ENCODE measurements around the gene KCNJ16. TPM values are rescaled to one million over a fixed set of nuclear protein-coding genes. Genes with fewer than 3 reads are reported as not detected.

Gene KCNJ16
- total and polyA plus RNA-seq, 4 donors: 0.35 to 4.0 (median 1.3) TPM

GRCh38 chr17:70053241-70054234 is 21.5 kb upstream of the KCNJ16 start:
- Histone ChIP-seq H3K4me1 (ENCODE audit: control insufficient read depth in 5 of 5, insufficient read depth in 5 of 5, low read length in 5 of 5) (peaks cover 0 to 11% (median 0%) of the 10 kb centered on the region in 5 donors), H3K9me3 (ENCODE audit: control insufficient read depth in 4 of 4, insufficient read depth in 3 of 4, low read length in 3 of 4) (no peaks in the 10 kb centered on the region), H3K9ac (ENCODE audit: insufficient read depth in 1 of 2, low read length in 2 of 2) (peak overlapping the region in 1 of 2 donors; percentile 46), H3K27ac (ENCODE audit: low read depth in 1 of 2, low read length in 1 of 2) (no peak overlapping the region), H3K27me3 (ENCODE audit: control insufficient read depth in 3 of 3, insufficient read depth in 3 of 3, low read length in 2 of 3) (peaks cover 0 to 2% (median 0%) of the 10 kb centered on the region in 3 donors), H3K4me3 (no peak overlapping the region), H3K36me3 (ENCODE audit: control insufficient read depth in 4 of 4, insufficient read depth in 4 of 4, low read length in 4 of 4) (no peaks in the 10 kb centered on the region)
- no peak for ATAC-seq (ENCODE audit: insufficient read depth, low FRiP score)
- no peak for TF ChIP-seq CTCF (IDR thresholded peaks at IDR 0.05; ENCODE audit: control extremely low read depth, extremely low read depth)
- DNase-seq: peak in 2 of 3 donors; percentile 47 to 56
- 46 to 65% methylated on average over 13 of the region's 13 CpGs for WGBS, 2 donors

GRCh38 chr17:70055000-70055399 is 20.0 kb upstream of the KCNJ16 start:
- Histone ChIP-seq H3K9me3 (ENCODE audit: control insufficient read depth in 4 of 4, insufficient read depth in 3 of 4, low read length in 3 of 4) (no peaks in the 10 kb centered on the region), H3K9ac (ENCODE audit: insufficient read depth in 1 of 2, low read length in 2 of 2) (no peak overlapping the region), H3K27me3 (ENCODE audit: control insufficient read depth in 3 of 3, insufficient read depth in 3 of 3, low read length in 2 of 3) (peaks cover 0 to 2% (median 0%) of the 10 kb centered on the region in 3 donors), H3K4me1 (ENCODE audit: control insufficient read depth in 5 of 5, insufficient read depth in 5 of 5, low read length in 5 of 5) (peaks cover 0 to 11% (median 5%) of the 10 kb centered on the region in 5 donors), H3K4me3 (no peak overlapping the region), H3K36me3 (ENCODE audit: control insufficient read depth in 4 of 4, insufficient read depth in 4 of 4, low read length in 4 of 4) (no peaks in the 10 kb centered on the region), H3K27ac (ENCODE audit: low read depth in 1 of 2, low read length in 1 of 2) (no peak overlapping the region)
- TF ChIP-seq CTCF (IDR thresholded peaks at IDR 0.05; ENCODE audit: control extremely low read depth, extremely low read depth): no peak
- peak in 1 of 3 donors; percentile 52 for DNase-seq
- WGBS, 2 donors: 63 to 73% methylated on average over 4 of the region's 4 CpGs
- ATAC-seq (ENCODE audit: insufficient read depth, low FRiP score): no peak

- H3K27me3 ChIP-seq (ENCODE audit: control insufficient read depth in 3 of 3, insufficient read depth in 3 of 3, low read length in 2 of 3): peaks cover 0 to 2% (median 0%) of the 10 kb centered on the region in 3 donors
- no peak overlapping the region for H3K4me3 ChIP-seq
- no peak for TF ChIP-seq CTCF (IDR thresholded peaks at IDR 0.05; ENCODE audit: control extremely low read depth, extremely low read depth)
- no peaks in the 10 kb centered on the region for H3K9me3 ChIP-seq (ENCODE audit: control insufficient read depth in 4 of 4, insufficient read depth in 3 of 4, low read length in 3 of 4)
- H3K27ac ChIP-seq (ENCODE audit: low read depth in 1 of 2, low read length in 1 of 2): no peak overlapping the region
- DNase-seq (no peak), ATAC-seq (ENCODE audit: insufficient read depth, low FRiP score) (no peak)
- no peak overlapping the region for H3K9ac ChIP-seq (ENCODE audit: insufficient read depth in 1 of 2, low read length in 2 of 2)
- H3K36me3 ChIP-seq (ENCODE audit: control insufficient read depth in 4 of 4, insufficient read depth in 4 of 4, low read length in 4 of 4): no peaks in the 10 kb centered on the region
- peaks cover 0 to 10% (median 5%) of the 10 kb centered on the region in 5 donors for H3K4me1 ChIP-seq (ENCODE audit: control insufficient read depth in 5 of 5, insufficient read depth in 5 of 5, low read length in 5 of 5)
- WGBS, 2 donors: 50 to 52% methylated on average over 4 of the region's 4 CpGs
Observed at GRCh38 chr17:70059071-70059470, 16.0 kb upstream of the KCNJ16 start.

Data from lung (tissue), 12 donors.